ENCODE measurements around the gene CHAF1A.

GRCh38 chr19:4425537-4425936 is 23.1 kb downstream of the CHAF1A start:
- TF ChIP-seq CTCF (IDR thresholded peaks at IDR 0.05) (no peak), POLR2A (IDR thresholded peaks at IDR 0.05) (no peak)
